D721Med (cell line): ENCODE data around the gene PRAF2.

Experiments used
- DNase-seq: peaks from one replicate; pipeline ENCODE4 v3.0.0; 2011; ENCODE audit warnings: low spot score; ENCODE audit not compliant: insufficient read length
- FAIRE-seq: peaks from 2 replicates; lab custom pipeline; 2011; peaks lifted over from hg19 to GRCh38; lab: Jason Lieb, UNC
- TF ChIP-seq, protein P1 (sequence below): IDR thresholded peaks from 2 replicates; pipeline ENCODE4 v1.5.1; 2012; ENCODE audit warnings: mild to moderate bottlenecking, control low read depth; ENCODE audit not compliant: insufficient read depth; ENCODE audit errors: missing control alignments

PRAF2 gene

DNA sequence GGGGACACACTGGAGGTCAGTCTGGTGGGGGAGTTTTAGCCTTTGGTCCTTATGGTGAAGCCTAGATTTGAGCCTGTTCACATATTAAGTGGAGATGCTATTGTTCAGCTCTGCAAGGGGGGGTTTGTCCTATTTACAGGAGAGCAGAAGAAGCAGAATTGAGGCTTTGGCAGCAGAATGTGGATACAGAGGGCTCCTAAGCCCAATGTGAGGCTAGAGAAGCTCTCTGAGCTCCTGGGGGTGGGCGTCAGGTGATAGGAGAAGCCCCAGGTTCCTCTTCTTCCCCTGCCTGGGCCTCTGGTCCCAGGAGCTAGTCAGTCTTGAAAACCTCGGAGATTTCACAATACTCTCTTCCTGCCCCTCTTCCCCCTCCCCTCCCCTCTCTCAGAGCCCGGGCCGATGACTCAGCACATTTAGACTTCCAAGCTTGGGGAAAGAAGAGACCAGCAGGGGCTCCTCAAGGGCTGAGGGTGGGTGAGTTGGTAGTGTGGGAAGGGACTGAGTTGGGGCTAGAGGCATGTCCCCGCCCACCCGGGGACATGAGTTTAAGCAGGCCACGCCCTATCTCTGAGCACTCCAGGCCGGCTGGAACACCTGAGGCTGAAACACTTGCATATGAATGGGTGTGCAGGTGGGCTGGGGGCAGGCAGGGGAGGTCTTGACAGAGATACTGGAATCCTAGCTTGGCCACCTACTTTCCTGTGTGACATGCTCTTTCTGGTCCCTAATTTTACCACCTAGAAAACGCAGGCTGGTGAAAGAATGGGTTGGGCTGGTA is 34.0 kb downstream of the PRAF2 start:
- no peak for DNase-seq
- TF ChIP-seq, protein P1, sequence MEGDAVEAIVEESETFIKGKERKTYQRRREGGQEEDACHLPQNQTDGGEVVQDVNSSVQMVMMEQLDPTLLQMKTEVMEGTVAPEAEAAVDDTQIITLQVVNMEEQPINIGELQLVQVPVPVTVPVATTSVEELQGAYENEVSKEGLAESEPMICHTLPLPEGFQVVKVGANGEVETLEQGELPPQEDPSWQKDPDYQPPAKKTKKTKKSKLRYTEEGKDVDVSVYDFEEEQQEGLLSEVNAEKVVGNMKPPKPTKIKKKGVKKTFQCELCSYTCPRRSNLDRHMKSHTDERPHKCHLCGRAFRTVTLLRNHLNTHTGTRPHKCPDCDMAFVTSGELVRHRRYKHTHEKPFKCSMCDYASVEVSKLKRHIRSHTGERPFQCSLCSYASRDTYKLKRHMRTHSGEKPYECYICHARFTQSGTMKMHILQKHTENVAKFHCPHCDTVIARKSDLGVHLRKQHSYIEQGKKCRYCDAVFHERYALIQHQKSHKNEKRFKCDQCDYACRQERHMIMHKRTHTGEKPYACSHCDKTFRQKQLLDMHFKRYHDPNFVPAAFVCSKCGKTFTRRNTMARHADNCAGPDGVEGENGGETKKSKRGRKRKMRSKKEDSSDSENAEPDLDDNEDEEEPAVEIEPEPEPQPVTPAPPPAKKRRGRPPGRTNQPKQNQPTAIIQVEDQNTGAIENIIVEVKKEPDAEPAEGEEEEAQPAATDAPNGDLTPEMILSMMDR = no peak
- FAIRE-seq = no peak

DNA sequence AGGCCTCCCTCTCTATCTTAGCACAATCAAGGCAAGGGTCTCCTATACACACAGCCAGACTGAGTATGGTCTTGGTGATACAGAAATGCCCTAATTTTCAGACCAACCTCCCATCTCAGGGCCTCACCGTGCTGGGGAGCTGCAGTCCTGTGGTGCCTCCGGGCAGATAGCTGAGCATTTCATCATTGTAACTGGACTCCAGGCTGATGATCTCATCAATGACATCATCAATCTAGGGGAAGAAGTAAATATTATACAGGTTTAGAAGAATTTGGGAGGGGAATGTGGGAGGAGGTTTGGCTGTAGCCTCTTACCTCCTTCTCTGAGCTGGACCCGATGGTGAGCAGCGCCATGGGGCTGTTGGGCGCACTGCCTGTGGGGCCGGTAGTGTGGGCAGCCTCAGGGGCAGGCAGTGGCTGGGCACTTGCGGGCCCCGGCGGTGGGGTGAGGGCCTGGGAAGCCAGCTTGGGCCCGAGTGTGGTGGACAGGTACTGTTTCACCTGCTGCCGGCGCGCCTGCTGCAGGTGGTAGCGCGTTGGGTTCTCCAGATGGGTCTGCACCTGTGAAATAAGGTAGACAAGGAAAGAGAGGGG is 35.8 kb downstream of the PRAF2 start:
- FAIRE-seq (no peak), DNase-seq (no peak)
- TF ChIP-seq, protein P1 = no peak

DNA sequence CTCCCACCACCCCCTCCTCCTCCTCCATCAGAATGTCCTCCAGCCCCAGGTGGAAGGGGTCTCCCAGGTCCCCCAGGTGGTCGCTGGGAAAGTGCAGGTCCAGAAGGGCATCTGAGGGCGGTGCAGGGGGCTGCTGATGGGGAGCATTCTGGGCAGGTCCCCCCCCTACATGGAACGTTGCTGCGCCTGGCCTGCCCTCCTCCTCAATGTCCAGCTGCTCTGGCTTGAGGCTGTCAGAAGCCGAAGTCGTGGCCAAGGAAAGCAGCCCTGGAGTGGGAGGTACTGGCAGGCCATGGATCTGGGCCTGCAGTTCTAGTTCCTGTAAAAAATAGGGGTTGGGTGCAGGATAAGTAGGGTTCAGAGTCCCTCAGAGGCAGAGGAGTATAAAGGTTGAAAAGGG is 43.5 kb downstream of the PRAF2 start:
- TF ChIP-seq, protein P1 = no peak
- FAIRE-seq (no peak), DNase-seq (no peak)

DNA sequence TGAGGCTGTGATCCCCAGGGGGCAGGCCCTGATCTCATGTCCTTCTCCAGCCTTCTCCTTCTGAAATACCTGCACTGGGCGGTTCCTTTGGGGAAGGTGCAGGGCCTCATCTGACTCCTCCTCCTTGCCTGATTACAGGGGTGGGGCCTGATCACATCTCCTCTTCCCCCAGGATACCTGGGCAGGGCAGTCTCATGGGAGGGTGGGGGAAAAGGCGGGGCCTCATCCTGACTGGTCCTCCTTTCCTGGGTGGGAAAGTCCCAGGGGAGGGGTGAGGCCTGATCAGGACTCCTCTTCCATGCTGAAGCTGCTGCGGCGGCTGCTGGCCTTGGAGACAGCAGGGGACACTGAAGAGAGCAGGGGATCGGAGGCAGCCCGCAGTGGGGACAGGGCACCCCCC is 43.9 kb downstream of the PRAF2 start:
- FAIRE-seq (no peak), DNase-seq (no peak)
- TF ChIP-seq, protein P1 = no peak
